ENCODE measurements around the gene DPYD.

DPYD gene

DNA sequence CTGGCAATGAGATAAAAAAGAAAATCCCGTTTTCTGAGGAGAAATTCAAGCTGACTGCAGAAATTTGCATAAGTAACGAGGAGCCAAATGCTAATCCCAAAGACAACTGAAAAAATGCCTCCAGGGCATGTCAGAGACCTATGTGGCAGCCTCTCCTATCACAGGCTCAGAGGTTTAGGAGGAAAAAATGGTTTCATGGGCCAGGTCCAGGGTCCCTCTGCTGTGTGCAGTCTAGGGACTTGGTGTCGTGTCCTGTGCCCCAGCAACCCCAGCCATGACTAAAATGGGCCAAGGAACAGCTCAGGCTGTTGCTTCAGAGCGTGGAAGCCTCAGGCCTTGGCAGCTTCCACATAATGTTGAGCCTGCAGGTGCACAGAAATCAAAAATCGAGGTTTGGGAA lies 456.5 kb downstream of the DPYD start:
- Histone ChIP-seq H3K9ac (no peak overlapping the region), H3K36me3 (ENCODE audit: insufficient read depth) (no peaks in the 10 kb centered on the region), H3K79me2 (ENCODE audit: insufficient read depth, low read depth) (no peaks in the 10 kb centered on the region), H3K4me1 (ENCODE audit: low read depth, poor library complexity, severe bottlenecking) (peaks cover 7% of the 10 kb centered on the region), H3K27me3 (ENCODE audit: insufficient read depth, low read depth) (no peaks in the 10 kb centered on the region), H3K4me3 (IDR thresholded peaks at IDR 0.05; ENCODE audit: insufficient read depth, low read depth, low read length) (no peak overlapping the region), H2AFZ (ENCODE audit: low read depth) (no peak overlapping the region), H4K20me1 (ENCODE audit: insufficient read depth) (no peaks in the 10 kb centered on the region), H3K27ac (no peak overlapping the region), H3K4me2 (no peak overlapping the region)
- no peak for TF ChIP-seq CTCF (conservative IDR thresholded peaks at IDR 0.05; ENCODE audit: low read depth, low read length)

- Histone ChIP-seq H2AFZ (ENCODE audit: low read depth) (no peak overlapping the region), H3K79me2 (ENCODE audit: insufficient read depth, low read depth) (no peaks in the 10 kb centered on the region), H3K27me3 (ENCODE audit: insufficient read depth, low read depth) (no peaks in the 10 kb centered on the region), H3K36me3 (ENCODE audit: insufficient read depth) (no peaks in the 10 kb centered on the region), H4K20me1 (ENCODE audit: insufficient read depth) (no peaks in the 10 kb centered on the region), H3K27ac (no peak overlapping the region), H3K4me1 (ENCODE audit: low read depth, poor library complexity, severe bottlenecking) (peaks cover 7% of the 10 kb centered on the region), H3K4me2 (no peak overlapping the region), H3K4me3 (IDR thresholded peaks at IDR 0.05; ENCODE audit: insufficient read depth, low read depth, low read length) (no peak overlapping the region), H3K9ac (no peak overlapping the region)
- no peak for TF ChIP-seq CTCF (conservative IDR thresholded peaks at IDR 0.05; ENCODE audit: low read depth, low read length)
Observed at GRCh38 chr1:97461782-97462181, 459.1 kb downstream of the DPYD start.

DNA sequence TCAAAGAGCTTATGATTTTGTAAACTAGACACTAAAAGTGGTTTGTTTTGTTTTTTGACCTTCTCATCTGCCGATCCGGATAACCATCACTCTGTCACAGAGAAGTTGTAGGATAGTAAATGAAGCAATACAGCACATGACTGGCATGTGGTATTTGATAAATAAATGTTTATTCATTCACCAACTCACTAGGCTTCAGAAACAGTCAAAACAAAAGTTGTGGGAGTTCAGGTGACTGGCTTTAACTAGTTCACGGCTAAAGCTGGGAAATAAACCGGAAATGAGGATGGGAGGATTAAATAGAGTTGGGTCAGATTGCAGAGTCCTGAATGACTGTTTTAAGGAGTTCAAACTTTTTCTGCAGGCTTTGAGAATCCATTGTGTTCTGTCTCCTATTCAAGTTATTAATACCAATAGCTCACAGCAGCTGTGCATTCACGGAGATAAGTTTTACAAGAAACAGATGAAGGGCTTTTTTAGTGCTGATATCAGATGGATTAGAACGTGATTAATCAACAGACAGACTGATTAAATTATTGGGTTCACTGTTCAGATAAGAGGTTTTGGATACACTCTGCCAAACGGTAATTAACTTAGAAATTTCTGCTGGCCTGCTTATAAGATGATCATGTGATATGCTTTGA lies 463.3 kb downstream of the DPYD start:
- no peak overlapping the region for H3K4me2 ChIP-seq
- H4K20me1 ChIP-seq (ENCODE audit: insufficient read depth), result no peaks in the 10 kb centered on the region
- peaks cover 7% of the 10 kb centered on the region for H3K4me1 ChIP-seq (ENCODE audit: low read depth, poor library complexity, severe bottlenecking)

GRCh38 chr1:97451944-97452343 lies 468.9 kb downstream of the DPYD start:
- H3K27ac ChIP-seq, result no peak overlapping the region
- no peaks in the 10 kb centered on the region for H3K27me3 ChIP-seq (ENCODE audit: insufficient read depth, low read depth)
- H3K4me1 ChIP-seq (ENCODE audit: low read depth, poor library complexity, severe bottlenecking), result no peaks in the 10 kb centered on the region
- no peaks in the 10 kb centered on the region for H4K20me1 ChIP-seq (ENCODE audit: insufficient read depth)
- no peaks in the 10 kb centered on the region for H3K36me3 ChIP-seq (ENCODE audit: insufficient read depth)
- H3K4me2 ChIP-seq, result no peak overlapping the region
- no peak overlapping the region for H3K4me3 ChIP-seq (IDR thresholded peaks at IDR 0.05; ENCODE audit: insufficient read depth, low read depth, low read length)
- H3K79me2 ChIP-seq (ENCODE audit: insufficient read depth, low read depth), result no peaks in the 10 kb centered on the region
- no peak overlapping the region for H2AFZ ChIP-seq (ENCODE audit: low read depth)
- no peak for TF ChIP-seq CTCF (conservative IDR thresholded peaks at IDR 0.05; ENCODE audit: low read depth, low read length)
- H3K9ac ChIP-seq, result no peak overlapping the region

More for the DNA sequence above, 463.3 kb downstream of the DPYD start:
- no peaks in the 10 kb centered on the region for H3K36me3 ChIP-seq (ENCODE audit: insufficient read depth)
- TF ChIP-seq CTCF (conservative IDR thresholded peaks at IDR 0.05; ENCODE audit: low read depth, low read length), result no peak
- H2AFZ ChIP-seq (ENCODE audit: low read depth), result no peak overlapping the region
- H3K27me3 ChIP-seq (ENCODE audit: insufficient read depth, low read depth), result no peaks in the 10 kb centered on the region
- no peak overlapping the region for H3K27ac ChIP-seq
- no peak overlapping the region for H3K9ac ChIP-seq
- no peak overlapping the region for H3K4me3 ChIP-seq (IDR thresholded peaks at IDR 0.05; ENCODE audit: insufficient read depth, low read depth, low read length)
- H3K79me2 ChIP-seq (ENCODE audit: insufficient read depth, low read depth), result no peaks in the 10 kb centered on the region
